Liver (tissue), 9 donors: ENCODE measurements around the gene VAC14. TPM values are rescaled to one million over a fixed set of nuclear protein-coding genes. Genes with fewer than 3 reads are reported as not detected.

Experiments used
- DNase-seq: peaks from one replicate; pipeline ENCODE4 v3.0.0-alpha.2; 2017; ENCODE audit warnings: low spot score
- H3K27ac ChIP-seq, 2 donors: one replicate each; pipeline ENCODE4 v1.7.0; 2013; ENCODE audit warnings: inconsistent platforms in 2 of 2, low read length in 2 of 2, control low read depth in 1 of 2, low read depth in 1 of 2, mild to moderate bottlenecking in 1 of 2
- H3K27me3 ChIP-seq, 4 donors: one replicate each; pipeline versions ENCODE4 v1.6.1 to v1.7.0; 2013; ENCODE audit warnings: low read length in 3 of 4, inconsistent platforms in 1 of 4, mild to moderate bottlenecking in 1 of 4, moderate library complexity in 1 of 4; ENCODE audit not compliant: control insufficient read depth in 4 of 4, insufficient read depth in 4 of 4
- H3K36me3 ChIP-seq, 4 donors: one replicate each; pipeline versions ENCODE4 v1.6.1 to v1.7.0; 2013; ENCODE audit warnings: low read length in 3 of 4, mild to moderate bottlenecking in 3 of 4, low read depth in 1 of 4, moderate library complexity in 1 of 4; ENCODE audit not compliant: control insufficient read depth in 4 of 4, insufficient read depth in 3 of 4
- H3K4me1 ChIP-seq, 4 donors: one replicate each; pipeline versions ENCODE4 v1.6.1 to v1.7.0; 2013; ENCODE audit warnings: low read length in 3 of 4, mild to moderate bottlenecking in 3 of 4, moderate library complexity in 1 of 4; ENCODE audit not compliant: control insufficient read depth in 4 of 4, insufficient read depth in 4 of 4
- H3K4me3 ChIP-seq, 3 donors: one replicate each; pipeline versions ENCODE4 v1.6.1 to v1.7.0; 2013; ENCODE audit warnings: low read length in 3 of 3, control low read depth in 1 of 3, low read depth in 1 of 3, mild to moderate bottlenecking in 1 of 3
- H3K9ac ChIP-seq, 2 donors: one replicate each; pipeline ENCODE4 v1.7.0; 2013; ENCODE audit warnings: low read length in 2 of 2, mild to moderate bottlenecking in 2 of 2, moderate library complexity in 2 of 2, control low read depth in 1 of 2, low read depth in 1 of 2
- H3K9me3 ChIP-seq, 4 donors: one replicate each; pipeline versions ENCODE4 v1.6.1 to v1.7.0; 2013; ENCODE audit warnings: low read length in 3 of 4; ENCODE audit not compliant: control insufficient read depth in 4 of 4
- ATF3 ChIP-seq: IDR thresholded peaks from 2 replicates; pipeline ENCODE4 v1.6.1; 2016; ENCODE audit warnings: antibody characterized with exemption
- EGR1 ChIP-seq, 2 donors: IDR thresholded peaks; 2 replicates each; pipeline ENCODE4 v1.6.1; 2016 to 2018; ENCODE audit warnings: antibody characterized with exemption in 2 of 2, low read depth in 2 of 2
- FOXA1 ChIP-seq: IDR thresholded peaks from 2 replicates; pipeline ENCODE4 v1.6.1; 2016; ENCODE audit warnings: antibody characterized with exemption
- FOXA2 ChIP-seq: IDR thresholded peaks from 2 replicates; pipeline ENCODE4 v1.6.1; 2016; ENCODE audit warnings: antibody characterized with exemption
- GABPA ChIP-seq, 2 donors: IDR thresholded peaks in 1 of 2; conservative IDR thresholded peaks in 1 of 2; 2 replicates each; pipeline ENCODE4 v1.6.1; 2016; ENCODE audit warnings: antibody characterized with exemption in 2 of 2, mild to moderate bottlenecking in 1 of 2, moderate library complexity in 1 of 2
- HNF4G ChIP-seq: IDR thresholded peaks from 2 replicates; pipeline ENCODE4 v1.6.1; 2016; ENCODE audit warnings: antibody characterized with exemption
- JUND ChIP-seq, 2 donors: IDR thresholded peaks; 2 replicates each; pipeline ENCODE4 v1.6.1; 2016; ENCODE audit warnings: antibody characterized with exemption in 2 of 2
- MAX ChIP-seq: IDR thresholded peaks from 2 replicates; pipeline ENCODE4 v1.6.1; 2016; ENCODE audit warnings: antibody characterized with exemption
- RAD21 ChIP-seq, 2 donors: IDR thresholded peaks; 2 replicates each; pipeline ENCODE4 v1.6.1; 2016; ENCODE audit warnings: antibody characterized with exemption in 2 of 2, mild to moderate bottlenecking in 2 of 2
- RXRA ChIP-seq, 2 donors: IDR thresholded peaks; 2 replicates each; pipeline ENCODE4 v1.6.1; 2017 to 2018; ENCODE audit warnings: antibody characterized with exemption in 2 of 2, mild to moderate bottlenecking in 1 of 2
- SP1 ChIP-seq: IDR thresholded peaks from 2 replicates; pipeline ENCODE4 v1.6.1; 2018; ENCODE audit warnings: antibody characterized with exemption, mild to moderate bottlenecking
- TAF1 ChIP-seq: conservative IDR thresholded peaks from 2 replicates; pipeline ENCODE4 v1.6.1; 2016; ENCODE audit warnings: antibody characterized with exemption, mild to moderate bottlenecking
- YY1 ChIP-seq: IDR thresholded peaks from 2 replicates; pipeline ENCODE4 v1.6.1; 2016; ENCODE audit warnings: antibody characterized with exemption, mild to moderate bottlenecking
- WGBS: extraction: QIAGEN DNeasy Blood & Tissue Kit; methylation state at CpG from one replicate; pipeline ENCODE4 v1.1.7; 2013; 5-methylcytosine and 5-hydroxymethylcytosine counted together
- polyA plus RNA-seq, 2 donors: library from polyadenylated mRNA; stranded (reverse) in 1 of 2; unstranded in 1 of 2; fragments of 200-250 nt in 1 of 2; fragments of >200 nt in 1 of 2; fragmentation: Nextera tagmentation in 1 of 2; extraction: Ambion mirVana in 1 of 2; gene quantifications; one replicate each; pipeline versions ENCODE4 v1.2.1 to v1.2.3, GENCODE V29; 2013 to 2015
- total RNA-seq, 2 donors: library from RNA; depleted of rRNA; stranded (reverse); fragments of >200 nt; gene quantifications; one replicate each; pipeline ENCODE4 v1.2.3, GENCODE V29; 2014
- TF ChIP-seq, protein P1 (sequence below): fragments of 150-350 bp; IDR thresholded peaks from 2 replicates; pipeline ENCODE4 v1.5.1; 2017; ENCODE audit warnings: improper control_type of control experiment, low read depth, low read length; ENCODE audit not compliant: missing input control
- donor health status: healthy.
- donor health status: healthy.
- donor health status: healthy.
- donor health status: healthy.
- donor health status: healthy.

The VAC14 gene
- total and polyA plus RNA-seq, 4 donors = 16.7 to 29.8 (median 20.5) TPM

DNA sequence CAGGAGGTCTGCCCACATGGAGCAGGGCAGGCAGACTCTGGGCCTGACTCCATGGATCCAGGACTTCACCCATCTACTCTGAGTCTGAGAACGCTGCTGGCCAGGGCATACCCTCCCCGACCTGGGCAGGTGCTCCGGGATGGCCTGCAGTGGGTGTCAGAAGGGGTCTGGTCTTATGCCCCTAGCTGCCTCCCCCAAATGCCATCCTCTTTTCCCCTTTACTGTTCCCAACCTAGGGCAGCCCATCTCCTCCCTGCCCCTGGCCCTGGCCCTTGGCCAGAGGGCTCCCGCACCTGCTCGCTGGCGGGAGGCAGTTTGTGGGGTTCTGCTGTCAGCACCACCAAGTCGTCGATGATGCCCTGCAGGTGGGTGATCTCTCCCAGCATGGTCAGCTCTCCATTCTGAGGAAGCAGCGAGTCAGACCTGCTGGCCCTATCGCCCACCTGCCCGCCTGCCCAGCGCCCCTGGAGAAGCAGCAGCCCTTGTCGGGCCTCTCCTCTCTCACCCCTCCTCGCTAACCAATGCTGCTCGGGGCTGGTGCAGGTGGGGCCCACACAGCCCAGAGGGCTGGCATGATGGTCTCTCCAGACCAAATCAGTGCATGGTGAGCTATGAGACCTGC is 123.3 kb downstream of the VAC14 start:
- no peak for DNase-seq
- WGBS = 91% methylated on average over 15 of the region's 15 CpGs
- Histone ChIP-seq H3K36me3 (peaks cover 26 to 69% (median 40%) of the 10 kb centered on the region in 4 donors), H3K27ac (no peak overlapping the region), H3K4me1 (peaks cover 13 to 23% (median 19%) of the 10 kb centered on the region in 4 donors), H3K9ac (no peak overlapping the region), H3K27me3 (no peaks in the 10 kb centered on the region), H3K4me3 (no peak overlapping the region), H3K9me3 (no peaks in the 10 kb centered on the region)
- TF ChIP-seq EGR1 (IDR thresholded peaks at IDR 0.05; ENCODE audit: low read depth in 2 of 2) (no peak), JUND (IDR thresholded peaks at IDR 0.05) (no peak), FOXA1 (no peak), YY1 (no peak), TAF1 (no peak), ATF3 (no peak), MAX (no peak), RAD21 (IDR thresholded peaks at IDR 0.05) (no peak), HNF4G (no peak), SP1 (no peak), FOXA2 (no peak)

DNA sequence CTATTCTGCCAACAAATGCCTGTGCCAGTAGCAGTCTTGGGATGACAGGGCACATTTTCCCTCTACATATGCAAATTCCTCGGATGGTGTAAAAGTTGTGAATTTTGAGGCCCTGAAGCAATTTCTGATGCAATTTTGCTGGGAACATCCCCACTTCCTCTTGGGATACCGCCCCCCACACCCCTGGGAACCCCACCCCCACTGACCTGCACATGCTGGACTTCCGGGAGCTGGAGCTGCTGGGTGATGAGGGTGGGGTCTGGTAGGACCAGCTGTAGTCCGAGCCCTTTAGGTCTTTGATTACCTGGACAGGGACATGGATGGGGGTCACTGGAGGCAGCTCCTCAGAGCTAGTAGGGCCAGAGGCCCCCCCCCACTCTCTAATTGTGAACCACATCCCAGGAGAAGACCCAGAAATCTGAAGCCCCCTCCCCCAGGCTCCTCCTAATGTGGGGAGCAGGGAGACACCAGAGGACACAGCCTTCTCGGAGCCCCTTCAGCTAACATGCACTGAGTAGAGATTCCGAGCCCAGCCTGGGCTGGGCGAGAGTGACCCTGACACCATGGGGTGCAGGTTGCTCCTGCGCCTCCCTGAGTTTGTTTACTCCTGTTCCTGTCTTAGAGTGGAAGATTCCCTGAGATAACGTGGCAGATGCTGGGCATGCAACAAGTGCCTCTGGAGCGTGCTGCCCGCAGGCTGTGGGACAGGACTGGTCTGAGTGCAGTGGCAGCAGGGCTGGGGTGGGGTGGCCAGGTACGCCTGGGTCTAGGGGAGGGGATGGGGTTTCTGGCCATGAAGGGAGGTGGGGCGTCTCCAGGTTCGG is 124.1 kb downstream of the VAC14 start:
- H3K9ac ChIP-seq = no peak overlapping the region
- WGBS = 89% methylated on average over 14 of the region's 14 CpGs
- H3K4me3 ChIP-seq = no peak overlapping the region
- no peaks in the 10 kb centered on the region for H3K27me3 ChIP-seq
- no peak overlapping the region for H3K27ac ChIP-seq
- DNase-seq = no peak
- TF ChIP-seq FOXA1 (no peak), ATF3 (no peak), GABPA (IDR thresholded peaks at IDR 0.05 in 1 of 2, conservative IDR thresholded peaks at IDR 0.05 in 1 of 2) (no peak), MAX (no peak), HNF4G (no peak), RAD21 (IDR thresholded peaks at IDR 0.05) (no peak), JUND (IDR thresholded peaks at IDR 0.05) (no peak), SP1 (no peak), RXRA (IDR thresholded peaks at IDR 0.05) (no peak)
- TF ChIP-seq, protein P1, sequence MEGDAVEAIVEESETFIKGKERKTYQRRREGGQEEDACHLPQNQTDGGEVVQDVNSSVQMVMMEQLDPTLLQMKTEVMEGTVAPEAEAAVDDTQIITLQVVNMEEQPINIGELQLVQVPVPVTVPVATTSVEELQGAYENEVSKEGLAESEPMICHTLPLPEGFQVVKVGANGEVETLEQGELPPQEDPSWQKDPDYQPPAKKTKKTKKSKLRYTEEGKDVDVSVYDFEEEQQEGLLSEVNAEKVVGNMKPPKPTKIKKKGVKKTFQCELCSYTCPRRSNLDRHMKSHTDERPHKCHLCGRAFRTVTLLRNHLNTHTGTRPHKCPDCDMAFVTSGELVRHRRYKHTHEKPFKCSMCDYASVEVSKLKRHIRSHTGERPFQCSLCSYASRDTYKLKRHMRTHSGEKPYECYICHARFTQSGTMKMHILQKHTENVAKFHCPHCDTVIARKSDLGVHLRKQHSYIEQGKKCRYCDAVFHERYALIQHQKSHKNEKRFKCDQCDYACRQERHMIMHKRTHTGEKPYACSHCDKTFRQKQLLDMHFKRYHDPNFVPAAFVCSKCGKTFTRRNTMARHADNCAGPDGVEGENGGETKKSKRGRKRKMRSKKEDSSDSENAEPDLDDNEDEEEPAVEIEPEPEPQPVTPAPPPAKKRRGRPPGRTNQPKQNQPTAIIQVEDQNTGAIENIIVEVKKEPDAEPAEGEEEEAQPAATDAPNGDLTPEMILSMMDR = no peak
- H3K9me3 ChIP-seq = no peaks in the 10 kb centered on the region
- H3K4me1 ChIP-seq = peaks cover 8 to 16% (median 12%) of the 10 kb centered on the region in 4 donors
- peaks cover 26 to 70% (median 44%) of the 10 kb centered on the region in 4 donors for H3K36me3 ChIP-seq
